DMS79 (cell line): ENCODE measurements around the gene KANSL1.
"Not testable (repeated sequence)": the region's sequence is repeated elsewhere in the genome, so short reads cannot be mapped to it uniquely, and the experiment has no call there.

Source experiments
- DNase-seq: peaks from one replicate; lab custom pipeline; 2025; lab: John Stamatoyannopoulos, UW

KANSL1 gene

GRCh38 chr17:46193151-46193625 is at the start of gene KANSL1:
Gene KANSL1, minus strand, starts transcription at chr17:46193429. Its CDS starts 21,286 bp downstream, at chr17:46172143.
- peak; percentile 79 for DNase-seq

- peak; percentile 40 for DNase-seq
Measured at GRCh38 chr17:46231359-46231758, 38.1 kb upstream of the KANSL1 start.

DNA sequence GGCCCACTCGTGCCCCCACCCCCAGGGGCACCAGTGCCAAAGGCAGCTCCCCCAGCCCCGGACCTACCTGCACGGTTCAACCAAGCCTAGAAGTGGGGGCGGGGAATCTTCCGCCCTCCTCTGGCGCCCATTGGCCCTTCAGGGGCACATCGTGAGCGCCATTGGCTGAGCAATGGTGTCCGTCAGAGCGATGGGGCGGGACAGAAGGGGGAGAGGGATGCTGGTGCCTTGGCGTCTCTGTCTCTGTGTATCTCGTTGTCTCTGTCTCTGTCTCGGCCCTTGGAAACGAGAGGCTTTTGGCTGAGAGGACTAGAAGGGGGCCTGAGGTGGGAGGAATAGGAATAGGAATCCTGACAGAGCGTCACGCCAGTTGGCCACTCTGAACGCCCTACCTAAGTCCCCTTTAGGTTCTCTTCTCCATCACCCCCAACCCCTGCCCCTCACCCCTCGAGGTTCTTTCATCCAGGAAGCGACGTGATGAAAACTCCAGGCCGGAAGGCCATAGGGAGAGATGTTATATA is 32.1 kb upstream of the KANSL1 start:
- DNase-seq, result peak; percentile 83

DNA sequence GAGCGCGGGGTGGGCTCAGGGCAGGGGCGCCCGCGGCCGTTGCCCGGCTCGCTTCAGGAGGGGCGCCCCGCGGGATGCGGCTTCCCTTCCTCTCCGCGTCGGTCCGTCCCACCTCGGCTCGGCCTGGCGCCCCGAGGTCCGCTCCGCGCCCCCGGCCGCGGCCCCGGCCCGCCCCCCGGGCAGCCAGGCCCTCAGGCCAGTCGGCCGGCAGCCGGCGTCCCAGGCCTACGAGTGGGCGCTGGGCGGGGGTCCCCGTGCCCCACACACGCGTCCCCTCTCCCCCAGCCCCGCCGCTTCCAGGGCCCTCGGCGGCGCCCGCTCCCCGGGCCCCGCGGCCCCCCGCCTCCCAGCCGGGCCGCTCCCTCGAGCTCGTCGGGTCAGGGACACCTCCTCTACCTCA is 31.6 kb upstream of the KANSL1 start:
- not testable (repeated sequence) for DNase-seq

- not testable (repeated sequence) for DNase-seq
Measured at GRCh38 chr17:46223041-46223440, 29.8 kb upstream of the KANSL1 start.

- DNase-seq, result no peak
Measured at GRCh38 chr17:46216682-46217081, 23.5 kb upstream of the KANSL1 start.

DNA sequence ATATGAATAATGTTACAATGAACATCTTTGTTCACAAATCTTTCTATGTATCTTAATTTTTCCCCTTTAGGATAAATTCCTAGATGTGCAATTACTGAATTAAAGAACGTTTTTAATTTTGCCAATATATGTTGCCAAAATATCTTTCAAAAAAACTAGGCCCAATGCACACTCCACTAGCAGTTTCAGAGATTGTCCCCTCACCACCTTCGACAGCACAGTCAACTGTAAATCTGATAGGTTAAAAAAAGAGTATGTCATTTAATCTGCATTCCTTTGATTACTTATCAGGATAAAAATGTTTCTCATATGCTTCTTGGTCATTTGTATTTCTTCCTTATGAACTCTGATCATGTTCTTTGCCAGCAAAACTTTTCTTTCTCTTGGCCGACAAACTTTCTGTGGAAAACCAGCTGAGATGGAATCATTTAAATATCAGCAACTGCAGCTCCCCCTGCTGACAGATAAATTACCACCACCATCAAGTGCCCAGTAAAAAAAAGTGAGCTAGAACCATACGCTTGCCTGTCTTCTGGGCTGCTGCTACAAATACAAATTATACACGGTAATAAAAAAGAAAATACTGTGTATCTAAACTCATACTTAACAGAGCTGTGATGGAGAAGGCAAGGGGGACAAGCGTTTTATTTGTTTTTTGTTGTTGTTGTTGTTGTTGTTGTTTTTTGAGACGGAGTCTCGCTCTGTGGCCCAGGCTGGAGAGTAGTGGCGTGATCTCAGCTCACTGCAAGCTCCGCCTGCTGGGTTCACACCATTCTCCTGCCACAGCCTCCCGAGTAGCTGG is 19.6 kb upstream of the KANSL1 start:
- DNase-seq, result no peak

DNA sequence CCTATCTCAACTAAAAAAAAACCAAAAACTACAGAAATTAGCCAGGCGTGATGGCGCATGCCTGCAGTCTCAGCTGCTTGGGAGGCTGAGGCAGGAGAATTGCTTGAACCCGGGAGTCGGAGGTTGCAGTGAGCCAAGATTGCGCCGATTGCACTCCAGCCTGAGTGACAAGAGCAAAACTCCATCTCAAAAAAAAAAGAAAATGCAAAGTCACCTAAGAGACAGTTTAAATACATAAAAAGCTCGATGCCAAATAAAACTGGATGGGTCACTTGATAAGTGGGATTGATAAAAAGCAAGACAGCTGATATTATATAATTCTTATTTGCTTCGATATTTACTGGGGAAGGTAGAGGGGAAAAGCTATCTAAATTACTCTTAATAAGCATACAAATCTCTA is 15.8 kb upstream of the KANSL1 start:
- no peak for DNase-seq

DNA sequence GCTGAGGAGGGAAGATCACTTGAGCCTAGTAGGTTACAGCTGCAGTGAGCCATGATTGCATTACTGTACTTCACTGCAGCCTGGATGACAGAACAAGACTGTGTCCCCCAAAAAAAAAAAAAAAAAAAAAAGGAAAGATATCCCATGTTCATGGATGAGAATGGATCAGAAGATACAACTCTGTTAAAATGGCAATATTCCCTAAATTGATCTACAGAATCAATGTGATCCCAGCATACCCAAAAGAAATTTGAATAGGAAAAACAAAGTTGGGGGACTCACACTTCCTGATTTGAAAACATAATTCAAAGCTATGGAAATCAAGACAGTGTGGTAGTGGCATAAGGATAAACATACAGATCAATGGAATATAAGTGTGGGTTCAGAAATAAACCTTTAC is 12.7 kb upstream of the KANSL1 start:
- no peak for DNase-seq

GRCh38 chr17:46202424-46202823 is 9.2 kb upstream of the KANSL1 start:
- DNase-seq, result no peak

- no peak for DNase-seq
Measured at GRCh38 chr17:46201491-46201890, 8.3 kb upstream of the KANSL1 start.

- no peak for DNase-seq
Measured at GRCh38 chr17:46200197-46200596, 7.0 kb upstream of the KANSL1 start.

GRCh38 chr17:46199379-46199778 is 6.2 kb upstream of the KANSL1 start:
- no peak for DNase-seq

DNA sequence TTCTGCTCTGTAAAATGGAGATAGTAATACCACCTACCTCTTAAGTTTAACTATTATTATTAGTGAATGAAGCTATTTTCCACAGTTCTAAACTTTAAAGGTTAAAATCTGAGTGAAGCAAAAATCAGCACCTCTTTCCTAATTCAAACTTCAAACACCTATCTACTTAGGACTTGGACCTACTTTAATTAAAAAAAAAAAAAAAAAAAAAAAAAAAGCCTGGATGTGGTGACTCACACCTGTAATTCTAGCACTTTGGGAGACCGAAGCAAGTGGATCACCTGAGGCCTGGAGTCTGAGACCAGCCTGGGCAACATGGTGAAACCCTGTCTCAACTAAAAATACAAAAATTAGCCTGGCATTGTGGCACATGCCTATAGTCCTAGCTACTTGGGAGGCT is 5.0 kb upstream of the KANSL1 start:
- DNase-seq, result no peak

DNA sequence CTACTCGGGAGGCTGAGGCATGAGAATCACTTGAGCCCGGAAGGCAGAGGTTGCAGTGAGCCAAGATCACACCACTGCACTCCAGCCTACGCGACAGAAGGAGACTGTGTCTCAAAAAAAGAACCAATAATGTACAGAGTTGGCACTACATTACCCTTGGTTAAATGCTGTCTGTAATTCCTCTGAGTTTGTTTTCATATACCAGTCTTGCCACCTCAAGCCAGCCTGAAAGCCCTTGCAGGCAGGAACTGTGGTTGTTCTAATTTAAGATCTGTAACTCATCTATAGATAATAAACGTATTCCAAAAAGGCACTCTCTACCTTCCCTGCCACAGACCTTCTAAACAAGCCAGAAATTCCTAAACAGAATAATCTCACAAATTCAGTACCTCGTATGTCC is 4.3 kb upstream of the KANSL1 start:
- no peak for DNase-seq

GRCh38 chr17:46195939-46196716 is 2.9 kb upstream of the KANSL1 start:
- no peak for DNase-seq

GRCh38 chr17:46195217-46195855 is 2.1 kb upstream of the KANSL1 start:
- DNase-seq, result no peak

DNA sequence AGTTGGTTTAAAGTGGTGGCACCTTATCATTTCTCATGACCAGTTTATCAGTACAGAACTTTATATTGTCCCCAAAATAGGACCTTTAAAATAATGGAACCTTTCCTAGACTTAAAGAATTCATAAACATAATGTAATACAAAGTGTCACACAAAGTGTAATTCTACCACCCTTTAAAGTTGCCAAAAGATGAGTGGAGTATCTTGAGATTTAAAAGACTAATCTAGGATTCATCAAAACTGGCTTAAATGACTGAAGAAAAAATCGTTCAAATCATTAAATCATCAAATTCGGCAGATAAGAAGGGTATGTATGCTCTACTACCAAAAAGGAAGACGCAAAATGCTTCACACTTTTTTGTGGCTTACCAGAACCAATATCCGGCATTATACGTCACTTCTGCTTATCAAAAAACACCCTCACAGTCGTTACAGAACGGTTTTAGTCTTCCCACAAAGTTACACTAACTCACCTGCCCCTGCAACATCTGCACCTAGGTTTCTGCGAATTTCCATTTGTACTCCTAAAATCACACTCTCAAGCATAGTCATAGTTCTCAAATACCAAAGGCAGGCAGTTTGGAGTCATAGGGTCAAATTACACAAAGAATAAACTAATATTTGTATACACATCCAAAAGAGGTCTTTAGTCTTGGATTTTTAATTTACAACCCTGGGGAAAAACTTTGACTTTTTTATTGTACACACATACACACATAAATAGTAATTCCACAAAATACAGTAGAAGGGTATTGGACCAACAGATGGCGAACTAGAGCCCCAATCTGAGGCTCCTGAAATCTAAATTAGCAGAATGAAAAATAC is 1.4 kb upstream of the KANSL1 start:
- no peak for DNase-seq

DNA sequence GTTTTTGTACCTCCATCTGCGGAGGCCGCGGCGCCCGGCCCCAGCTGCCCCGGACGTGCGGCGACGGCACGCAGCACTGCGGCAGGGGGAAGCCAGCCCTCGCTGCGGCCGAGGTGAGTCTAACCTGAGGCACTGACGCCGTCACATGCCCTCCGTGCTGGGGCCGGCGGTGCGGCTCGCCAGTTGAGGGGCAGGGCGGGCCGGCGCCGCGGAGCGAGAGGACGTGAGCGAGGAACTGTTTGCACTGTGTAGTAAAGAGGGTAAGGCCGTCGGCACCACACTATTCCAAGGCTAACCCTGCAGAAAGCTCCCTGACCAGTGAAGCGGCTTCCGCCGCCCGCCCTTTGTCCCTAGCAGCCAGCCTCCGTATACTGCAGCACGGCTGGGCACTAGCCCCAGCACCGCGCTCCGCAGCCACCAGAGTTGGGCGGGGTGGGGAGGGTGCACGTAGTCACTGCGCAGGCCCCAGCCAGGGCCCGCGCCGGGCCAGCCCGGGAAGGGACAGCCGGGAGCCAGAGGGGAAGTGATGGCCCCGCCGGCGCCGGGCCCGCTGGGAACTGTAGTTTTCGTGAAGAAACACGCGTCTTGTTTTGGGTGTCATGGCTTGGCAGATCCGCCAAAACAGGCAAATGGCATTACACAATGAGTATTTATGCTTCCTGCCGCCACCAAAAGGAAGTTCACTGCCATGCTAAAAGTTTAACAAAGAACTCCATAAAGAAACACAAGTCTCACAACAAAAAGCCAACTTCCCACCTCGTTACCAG is 580 bp upstream of the KANSL1 start:
- DNase-seq, result peak; percentile 77

DNA sequence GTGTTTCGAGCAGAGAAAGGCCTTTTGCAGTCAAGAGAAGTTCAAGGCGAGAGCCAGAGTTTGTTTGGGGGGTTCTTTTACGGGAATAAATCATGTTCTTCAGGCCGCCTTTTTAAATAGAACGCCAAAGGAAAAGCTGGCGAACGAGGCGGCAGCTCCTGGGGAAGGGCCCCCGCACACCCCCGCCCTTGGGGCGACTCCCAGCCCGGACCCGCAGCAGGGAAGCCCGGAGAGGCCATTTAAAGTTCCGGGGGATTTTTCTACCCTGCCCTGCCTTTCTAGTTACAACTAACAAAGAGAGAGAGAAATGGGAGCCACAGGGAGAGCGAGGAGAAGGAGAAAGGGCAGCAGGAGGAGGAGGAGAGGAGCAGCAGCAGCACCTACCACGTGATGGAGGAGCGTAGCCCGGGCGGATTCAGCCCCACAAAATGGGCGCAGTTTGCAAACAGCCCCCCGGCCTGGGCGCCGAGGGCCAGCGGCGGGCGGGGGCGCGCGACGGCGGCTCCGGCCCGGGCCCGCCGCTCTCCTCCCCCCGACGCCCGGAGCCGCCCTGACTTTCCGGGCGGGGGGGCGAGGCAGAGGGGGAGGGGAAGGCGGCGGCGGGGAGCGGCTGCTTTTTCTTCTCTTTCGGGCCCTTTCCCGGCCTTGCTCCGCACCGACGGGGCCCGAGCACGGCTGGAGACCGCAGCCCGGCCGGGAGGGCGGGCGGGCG is 634 bp downstream of the KANSL1 start:
- peak; percentile 44 for DNase-seq
